HepG2 (cell line): ENCODE results near the gene KANSL3. TPM values are rescaled to one million over a fixed set of nuclear protein-coding genes. Genes with fewer than 3 reads are reported as not detected.

Experiments used
- ARID2 ChIP-seq: sonication (generic); formaldehyde crosslinking; IDR thresholded peaks from 2 replicates; pipeline ENCODE4 v1.8.1; 2022; ENCODE audit warnings: mild to moderate bottlenecking, missing genetic modification reagents, borderline replicate concordance
- CCAR2 ChIP-seq: fragments of 200-400 bp; formaldehyde crosslinking; optimal IDR thresholded peaks from 2 replicates; pipeline ENCODE3; 2018; ENCODE audit warnings: low read depth, mild to moderate bottlenecking, low read length, moderate library complexity
- JUND ChIP-seq: sonication (generic); formaldehyde crosslinking; IDR thresholded peaks from 2 replicates; pipeline ENCODE4 v1.8.0; 2022; ENCODE audit warnings: mild to moderate bottlenecking, missing genetic modification reagents
- KLF6 ChIP-seq: IDR thresholded peaks from 2 replicates; pipeline ENCODE4 v1.8.0; 2016; ENCODE audit warnings: missing biosample characterization, missing genetic modification reagents
- MTF2 ChIP-seq: sonication (generic); formaldehyde crosslinking; IDR thresholded peaks from 2 replicates; pipeline ENCODE4 v1.5.0; 2020; ENCODE audit warnings: missing genetic modification reagents, borderline replicate concordance
- TBL1XR1 ChIP-seq: fragments of 150-350 bp; IDR thresholded peaks from 2 replicates; pipeline ENCODE4 v1.6.1; 2014; ENCODE audit warnings: borderline replicate concordance, low read length; ENCODE audit not compliant: partially characterized antibody
- ZBTB7B ChIP-seq: sonication (generic); formaldehyde crosslinking; IDR thresholded peaks from 2 replicates; pipeline ENCODE4 v1.4.0; 2020; ENCODE audit warnings: missing genetic modification reagents
- ZC3H4 ChIP-seq: sonication (generic); formaldehyde crosslinking; IDR thresholded peaks from 2 replicates; pipeline ENCODE4 v1.4.0; 2020; ENCODE audit warnings: missing genetic modification reagents, borderline replicate concordance
- ZFY ChIP-seq: sonication (generic); formaldehyde crosslinking; IDR thresholded peaks from 2 replicates; pipeline ENCODE4 v1.4.0; 2020; ENCODE audit warnings: missing genetic modification reagents
- ZNF337 ChIP-seq: sonication (generic); formaldehyde crosslinking; IDR thresholded peaks from 2 replicates; pipeline ENCODE4 v1.5.1; 2020; ENCODE audit warnings: missing genetic modification reagents, low read depth, mild to moderate bottlenecking, borderline replicate concordance
- ZNF547 ChIP-seq: sonication (generic); formaldehyde crosslinking; IDR thresholded peaks from 2 replicates; pipeline ENCODE4 v1.5.1; 2020; ENCODE audit warnings: mild to moderate bottlenecking, missing genetic modification reagents
- ZNF749 ChIP-seq: sonication (generic); formaldehyde crosslinking; IDR thresholded peaks from 2 replicates; pipeline ENCODE4 v1.8.0; 2022; ENCODE audit warnings: mild to moderate bottlenecking, missing genetic modification reagents, moderate library complexity, borderline replicate concordance
- polyA plus RNA-seq, 8 experiments: library from polyadenylated mRNA; depleted of rRNA in 3 of 8; stranded (reverse) in 7 of 8; unstranded in 1 of 8; fragments of >200 nt; fragmentation: Illumina TruSeq in 4 of 8; extraction: Trizol in 4 of 8; gene quantifications; 2 replicates each; pipeline versions ENCODE4 v1.2.1 to v1.2.3, GENCODE V29; 2011 to 2016; ENCODE audit warnings: low read depth in 4 of 8, missing spikeins in 1 of 8, mixed read lengths in 1 of 8; ENCODE audit not compliant: insufficient read depth in 1 of 8
- total RNA-seq, 5 experiments: library from RNA; depleted of rRNA; stranded (reverse); fragments of >200 nt; fragmentation: Illumina TruSeq; extraction: Trizol; gene quantifications; 2 replicates each; pipeline ENCODE4 v1.2.3, GENCODE V29; 2016; ENCODE audit warnings: low read depth in 1 of 5
- TF ChIP-seq, protein P1 (sequence below): sonication (generic); formaldehyde crosslinking; IDR thresholded peaks from 2 replicates; pipeline ENCODE4 v1.8.0; 2022; ENCODE audit warnings: mild to moderate bottlenecking, missing genetic modification reagents
- TF ChIP-seq, protein P2 (sequence below): sonication (generic); formaldehyde crosslinking; IDR thresholded peaks from 2 replicates; pipeline ENCODE4 v1.5.1; 2020; ENCODE audit warnings: mild to moderate bottlenecking, moderate library complexity, missing genetic modification reagents
- TF ChIP-seq, protein P3 (sequence below): sonication (generic); formaldehyde crosslinking; IDR thresholded peaks from 2 replicates; pipeline ENCODE4 v1.4.0; 2020; ENCODE audit warnings: mild to moderate bottlenecking, missing genetic modification reagents
- TF ChIP-seq, protein P4 (sequence below): sonication (generic); formaldehyde crosslinking; IDR thresholded peaks from 2 replicates; pipeline ENCODE4 v1.5.1; 2020; ENCODE audit warnings: missing genetic modification reagents, mild to moderate bottlenecking, borderline replicate concordance
- TF ChIP-seq, protein P5 (sequence below): sonication (generic); formaldehyde crosslinking; IDR thresholded peaks from 2 replicates; pipeline ENCODE4 v1.4.0; 2020; ENCODE audit warnings: missing genetic modification reagents, mild to moderate bottlenecking, borderline replicate concordance

KANSL3 gene
- total and polyA plus RNA-seq, 2 of the 13 experiments (the other 11 are each of a cell fraction or from before 2014, with no cell fraction given): 20.8 to 37.3 TPM

DNA sequence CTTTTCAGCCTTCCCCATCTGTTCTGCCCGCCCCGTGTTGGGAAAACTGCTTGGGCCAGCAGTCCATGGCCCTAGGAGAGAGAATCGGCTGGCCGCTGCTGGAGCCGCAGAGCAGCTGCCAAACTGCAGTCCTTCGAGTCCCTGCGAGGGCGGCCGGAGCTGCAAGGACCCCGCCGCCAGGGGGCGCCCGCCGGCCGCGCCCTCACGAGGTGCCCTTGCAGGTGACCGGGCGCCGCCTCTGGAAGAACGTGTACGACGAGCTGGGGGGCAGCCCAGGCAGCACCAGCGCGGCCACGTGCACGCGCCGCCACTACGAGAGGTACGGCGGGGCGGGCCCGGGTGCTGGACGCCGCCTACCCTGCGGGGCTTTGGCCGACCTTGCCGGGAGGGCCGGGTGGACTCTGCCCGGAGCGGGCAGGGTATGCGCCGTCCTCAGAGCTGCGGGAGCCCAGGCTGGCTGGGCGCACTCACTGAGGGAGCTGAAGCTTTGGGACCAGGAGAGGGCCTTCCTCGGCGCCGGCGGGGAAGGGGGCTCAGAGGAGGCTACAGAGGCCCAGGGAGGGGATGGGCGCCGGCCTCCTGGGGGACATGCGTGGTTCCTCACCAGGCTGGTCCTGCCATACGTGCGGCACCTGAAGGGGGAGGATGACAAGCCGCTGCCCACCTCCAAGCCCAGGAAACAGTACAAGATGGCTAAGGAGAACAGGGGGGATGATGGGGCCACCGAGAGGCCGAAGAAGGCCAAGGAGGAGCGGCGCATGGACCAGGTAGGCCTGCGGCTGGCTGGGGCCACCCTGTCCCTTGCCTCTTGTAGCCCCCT, 87.9 kb downstream of the KANSL3 start (continued):
- TF ChIP-seq, protein P1, sequence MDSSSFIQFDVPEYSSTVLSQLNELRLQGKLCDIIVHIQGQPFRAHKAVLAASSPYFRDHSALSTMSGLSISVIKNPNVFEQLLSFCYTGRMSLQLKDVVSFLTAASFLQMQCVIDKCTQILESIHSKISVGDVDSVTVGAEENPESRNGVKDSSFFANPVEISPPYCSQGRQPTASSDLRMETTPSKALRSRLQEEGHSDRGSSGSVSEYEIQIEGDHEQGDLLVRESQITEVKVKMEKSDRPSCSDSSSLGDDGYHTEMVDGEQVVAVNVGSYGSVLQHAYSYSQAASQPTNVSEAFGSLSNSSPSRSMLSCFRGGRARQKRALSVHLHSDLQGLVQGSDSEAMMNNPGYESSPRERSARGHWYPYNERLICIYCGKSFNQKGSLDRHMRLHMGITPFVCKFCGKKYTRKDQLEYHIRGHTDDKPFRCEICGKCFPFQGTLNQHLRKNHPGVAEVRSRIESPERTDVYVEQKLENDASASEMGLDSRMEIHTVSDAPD (CRISPR knock-in tag): no peak; the same call in none of the 2 replicates
- TF ChIP-seq, protein P2, sequence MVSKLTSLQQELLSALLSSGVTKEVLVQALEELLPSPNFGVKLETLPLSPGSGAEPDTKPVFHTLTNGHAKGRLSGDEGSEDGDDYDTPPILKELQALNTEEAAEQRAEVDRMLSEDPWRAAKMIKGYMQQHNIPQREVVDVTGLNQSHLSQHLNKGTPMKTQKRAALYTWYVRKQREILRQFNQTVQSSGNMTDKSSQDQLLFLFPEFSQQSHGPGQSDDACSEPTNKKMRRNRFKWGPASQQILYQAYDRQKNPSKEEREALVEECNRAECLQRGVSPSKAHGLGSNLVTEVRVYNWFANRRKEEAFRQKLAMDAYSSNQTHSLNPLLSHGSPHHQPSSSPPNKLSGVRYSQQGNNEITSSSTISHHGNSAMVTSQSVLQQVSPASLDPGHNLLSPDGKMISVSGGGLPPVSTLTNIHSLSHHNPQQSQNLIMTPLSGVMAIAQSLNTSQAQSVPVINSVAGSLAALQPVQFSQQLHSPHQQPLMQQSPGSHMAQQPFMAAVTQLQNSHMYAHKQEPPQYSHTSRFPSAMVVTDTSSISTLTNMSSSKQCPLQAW: no peak; the same call in 1 of the 2 replicates
- TF ChIP-seq, protein P3, sequence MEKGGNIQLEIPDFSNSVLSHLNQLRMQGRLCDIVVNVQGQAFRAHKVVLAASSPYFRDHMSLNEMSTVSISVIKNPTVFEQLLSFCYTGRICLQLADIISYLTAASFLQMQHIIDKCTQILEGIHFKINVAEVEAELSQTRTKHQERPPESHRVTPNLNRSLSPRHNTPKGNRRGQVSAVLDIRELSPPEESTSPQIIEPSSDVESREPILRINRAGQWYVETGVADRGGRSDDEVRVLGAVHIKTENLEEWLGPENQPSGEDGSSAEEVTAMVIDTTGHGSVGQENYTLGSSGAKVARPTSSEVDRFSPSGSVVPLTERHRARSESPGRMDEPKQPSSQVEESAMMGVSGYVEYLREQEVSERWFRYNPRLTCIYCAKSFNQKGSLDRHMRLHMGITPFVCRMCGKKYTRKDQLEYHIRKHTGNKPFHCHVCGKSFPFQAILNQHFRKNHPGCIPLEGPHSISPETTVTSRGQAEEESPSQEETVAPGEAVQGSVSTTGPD: no peak
- TF ChIP-seq CCAR2: no peak
- peak; percentile 77 for TF ChIP-seq TBL1XR1
- peak; percentile 95; the same call in 1 of the 2 replicates for TF ChIP-seq ZNF337 (CRISPR knock-in tag)
- TF ChIP-seq KLF6 (CRISPR knock-in tag): peak; percentile 89
- TF ChIP-seq JUND (CRISPR knock-in tag): no peak
- peak; percentile 77; the same call in 1 of the 2 replicates for TF ChIP-seq ZNF749
- TF ChIP-seq ARID2 (CRISPR knock-in tag): peak; percentile 92
- peak; percentile 93 for TF ChIP-seq ZBTB7B
- TF ChIP-seq MTF2: peak; percentile 89
- TF ChIP-seq, protein P4, sequence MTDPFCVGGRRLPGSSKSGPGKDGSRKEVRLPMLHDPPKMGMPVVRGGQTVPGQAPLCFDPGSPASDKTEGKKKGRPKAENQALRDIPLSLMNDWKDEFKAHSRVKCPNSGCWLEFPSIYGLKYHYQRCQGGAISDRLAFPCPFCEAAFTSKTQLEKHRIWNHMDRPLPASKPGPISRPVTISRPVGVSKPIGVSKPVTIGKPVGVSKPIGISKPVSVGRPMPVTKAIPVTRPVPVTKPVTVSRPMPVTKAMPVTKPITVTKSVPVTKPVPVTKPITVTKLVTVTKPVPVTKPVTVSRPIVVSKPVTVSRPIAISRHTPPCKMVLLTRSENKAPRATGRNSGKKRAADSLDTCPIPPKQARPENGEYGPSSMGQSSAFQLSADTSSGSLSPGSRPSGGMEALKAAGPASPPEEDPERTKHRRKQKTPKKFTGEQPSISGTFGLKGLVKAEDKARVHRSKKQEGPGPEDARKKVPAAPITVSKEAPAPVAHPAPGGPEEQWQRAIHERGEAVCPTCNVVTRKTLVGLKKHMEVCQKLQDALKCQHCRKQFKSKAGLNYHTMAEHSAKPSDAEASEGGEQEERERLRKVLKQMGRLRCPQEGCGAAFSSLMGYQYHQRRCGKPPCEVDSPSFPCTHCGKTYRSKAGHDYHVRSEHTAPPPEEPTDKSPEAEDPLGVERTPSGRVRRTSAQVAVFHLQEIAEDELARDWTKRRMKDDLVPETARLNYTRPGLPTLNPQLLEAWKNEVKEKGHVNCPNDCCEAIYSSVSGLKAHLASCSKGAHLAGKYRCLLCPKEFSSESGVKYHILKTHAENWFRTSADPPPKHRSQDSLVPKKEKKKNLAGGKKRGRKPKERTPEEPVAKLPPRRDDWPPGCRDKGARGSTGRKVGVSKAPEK: no peak
- TF ChIP-seq ZFY: peak; percentile 90
- TF ChIP-seq, protein P5, sequence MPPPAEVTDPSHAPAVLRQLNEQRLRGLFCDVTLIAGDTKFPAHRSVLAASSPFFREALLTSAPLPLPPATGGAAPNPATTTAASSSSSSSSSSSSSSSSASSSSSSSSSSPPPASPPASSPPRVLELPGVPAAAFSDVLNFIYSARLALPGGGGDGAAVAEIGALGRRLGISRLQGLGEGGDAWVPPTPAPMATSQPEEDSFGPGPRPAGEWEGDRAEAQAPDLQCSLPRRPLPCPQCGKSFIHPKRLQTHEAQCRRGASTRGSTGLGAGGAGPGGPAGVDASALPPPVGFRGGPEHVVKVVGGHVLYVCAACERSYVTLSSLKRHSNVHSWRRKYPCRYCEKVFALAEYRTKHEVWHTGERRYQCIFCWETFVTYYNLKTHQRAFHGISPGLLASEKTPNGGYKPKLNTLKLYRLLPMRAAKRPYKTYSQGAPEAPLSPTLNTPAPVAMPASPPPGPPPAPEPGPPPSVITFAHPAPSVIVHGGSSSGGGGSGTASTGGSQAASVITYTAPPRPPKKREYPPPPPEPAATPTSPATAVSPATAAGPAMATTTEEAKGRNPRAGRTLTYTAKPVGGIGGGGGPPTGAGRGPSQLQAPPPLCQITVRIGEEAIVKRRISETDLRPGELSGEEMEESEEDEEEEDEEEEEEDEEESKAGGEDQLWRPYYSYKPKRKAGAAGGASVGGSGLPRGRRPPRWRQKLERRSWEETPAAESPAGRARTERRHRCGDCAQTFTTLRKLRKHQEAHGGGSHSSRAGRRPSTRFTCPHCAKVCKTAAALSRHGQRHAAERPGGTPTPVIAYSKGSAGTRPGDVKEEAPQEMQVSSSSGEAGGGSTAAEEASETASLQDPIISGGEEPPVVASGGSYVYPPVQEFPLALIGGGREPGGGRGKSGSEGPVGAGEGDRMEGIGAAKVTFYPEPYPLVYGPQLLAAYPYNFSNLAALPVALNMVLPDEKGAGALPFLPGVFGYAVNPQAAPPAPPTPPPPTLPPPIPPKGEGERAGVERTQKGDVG: peak; percentile 73; the same call in 1 of the 2 replicates
- TF ChIP-seq ZC3H4 (CRISPR knock-in tag): 0 out of 2 replicates have a peak, but pooled peaks have one; percentile 14
- TF ChIP-seq ZNF547 (CRISPR knock-in tag): peak; percentile 96
